ENCODE measurements around the gene RTN4R. TPM values are rescaled to one million over a fixed set of nuclear protein-coding genes. Genes with fewer than 3 reads are reported as not detected.
"Not testable (repeated sequence)": the region's sequence is repeated elsewhere in the genome, so short reads cannot be mapped to it uniquely, and the experiment has no call there.

RTN4R gene
- total RNA-seq, 1 experiment from 2014 or later = 12.2 TPM

- CTCF ChIA-PET = no interaction called here
- no TSS peak for BruUV-seq (replicated peaks)
Observed at GRCh38 chr22:20282901-20283673, 15.0 kb upstream of the RTN4R start.

DNA sequence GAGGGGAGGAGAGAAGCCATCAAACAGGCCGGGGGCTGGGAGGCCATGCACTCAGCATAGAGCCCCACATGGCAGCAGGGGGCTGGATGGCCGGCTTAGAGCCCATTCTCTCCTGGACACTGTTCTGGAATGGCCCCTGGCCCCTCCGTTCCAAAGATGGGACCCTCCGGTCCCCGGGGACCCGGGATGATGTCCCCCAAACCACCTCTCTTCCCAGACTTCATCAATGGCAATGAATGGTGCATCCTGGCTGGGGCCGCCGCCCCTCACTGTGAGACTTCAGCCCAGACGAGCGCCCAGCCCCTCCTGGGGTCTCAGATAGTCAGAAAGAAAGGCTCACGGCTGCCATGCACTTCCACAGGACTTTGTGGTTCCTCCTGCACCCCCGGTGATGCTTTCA lies 13.8 kb upstream of the RTN4R start:
- no peaks in the 10 kb centered on the region for H3K4me1 ChIP-seq (ENCODE audit: insufficient read depth, low read length)
- no peak for TF ChIP-seq EZH2 (IDR thresholded peaks at IDR 0.05; ENCODE audit: low read length, unreplicated experiment)
- TF ChIP-seq EZH2phosphoT487 (IDR thresholded peaks at IDR 0.05; ENCODE audit: borderline replicate concordance, low read length) = no peak
- no peak for TF ChIP-seq CTCF (conservative IDR thresholded peaks at IDR 0.05; ENCODE audit: low read depth, low read length)
- no peak overlapping the region for H3K4me3 ChIP-seq (ENCODE audit: low read length)
- no peaks in the 10 kb centered on the region for H3K79me2 ChIP-seq (ENCODE audit: low read length)
- BruUV-seq (replicated peaks) = no TSS peak
- no peaks in the 10 kb centered on the region for H3F3A ChIP-seq (ENCODE audit: low read length, unreplicated experiment)
- CTCF ChIA-PET = no interaction called here
- intact Hi-C loops (cut with micrococcal nuclease) = no loop called here
- H4K20me1 ChIP-seq (ENCODE audit: low read length) = no peaks in the 10 kb centered on the region
- no peak overlapping the region for H3K4me2 ChIP-seq (ENCODE audit: low read length)
- H3K9me3 ChIP-seq (ENCODE audit: low read length) = no peaks in the 10 kb centered on the region
- H3K36me3 ChIP-seq (ENCODE audit: low read depth, low read length) = no peaks in the 10 kb centered on the region
- no peak overlapping the region for H3K27ac ChIP-seq (ENCODE audit: low read length)
- POLR2A ChIA-PET (ENCODE audit: unreplicated experiment) = no interaction called here
- ATAC-seq = no peak
- no peak overlapping the region for H3K9ac ChIP-seq (ENCODE audit: low read length)
- DNase-seq = no peak
- no peak overlapping the region for H2AFZ ChIP-seq (ENCODE audit: low read length)
- no peaks in the 10 kb centered on the region for H3K27me3 ChIP-seq (ENCODE audit: low read length)
- no peaks in the 10 kb centered on the region for H3K9me2 ChIP-seq (replicated peaks; ENCODE audit: low read length)

More at GRCh38 chr22:20282901-20283673, 15.0 kb upstream of the RTN4R start:
- no peak for TF ChIP-seq CTCF (conservative IDR thresholded peaks at IDR 0.05; ENCODE audit: low read depth, low read length)
- no peak for TF ChIP-seq EZH2phosphoT487 (IDR thresholded peaks at IDR 0.05; ENCODE audit: borderline replicate concordance, low read length)
- TF ChIP-seq EZH2 (IDR thresholded peaks at IDR 0.05; ENCODE audit: low read length, unreplicated experiment) = no peak
- H3K27ac ChIP-seq (ENCODE audit: low read length) = no peak overlapping the region
- no peaks in the 10 kb centered on the region for H3K27me3 ChIP-seq (ENCODE audit: low read length)
- ATAC-seq = no peak
- no peaks in the 10 kb centered on the region for H3K4me1 ChIP-seq (ENCODE audit: insufficient read depth, low read length)
- no peak overlapping the region for H3K9ac ChIP-seq (ENCODE audit: low read length)
- H3F3A ChIP-seq (ENCODE audit: low read length, unreplicated experiment) = no peaks in the 10 kb centered on the region
- H4K20me1 ChIP-seq (ENCODE audit: low read length) = no peaks in the 10 kb centered on the region
- H2AFZ ChIP-seq (ENCODE audit: low read length) = no peak overlapping the region
- no peaks in the 10 kb centered on the region for H3K79me2 ChIP-seq (ENCODE audit: low read length)
- H3K4me3 ChIP-seq (ENCODE audit: low read length) = no peak overlapping the region
- no peak overlapping the region for H3K4me2 ChIP-seq (ENCODE audit: low read length)
- POLR2A ChIA-PET (ENCODE audit: unreplicated experiment) = no interaction called here
- no peaks in the 10 kb centered on the region for H3K9me3 ChIP-seq (ENCODE audit: low read length)
- DNase-seq = no peak
- H3K9me2 ChIP-seq (replicated peaks; ENCODE audit: low read length) = no peaks in the 10 kb centered on the region
- H3K36me3 ChIP-seq (ENCODE audit: low read depth, low read length) = no peaks in the 10 kb centered on the region
- intact Hi-C loops (cut with micrococcal nuclease) = no loop called here

- H3F3A ChIP-seq (ENCODE audit: low read length, unreplicated experiment); H3K9ac ChIP-seq (ENCODE audit: low read length); H3K9me3 ChIP-seq (ENCODE audit: low read length); H3K79me2 ChIP-seq (ENCODE audit: low read length); DNase-seq; ATAC-seq; H4K20me1 ChIP-seq (ENCODE audit: low read length); BruUV-seq (replicated peaks); H3K4me3 ChIP-seq (ENCODE audit: low read length); H3K9me2 ChIP-seq (replicated peaks; ENCODE audit: low read length); H3K36me3 ChIP-seq (ENCODE audit: low read depth, low read length); H2AFZ ChIP-seq (ENCODE audit: low read length); POLR2A ChIA-PET (ENCODE audit: unreplicated experiment); intact Hi-C loops (cut with micrococcal nuclease); CTCF ChIA-PET; H3K4me1 ChIP-seq (ENCODE audit: insufficient read depth, low read length); H3K27me3 ChIP-seq (ENCODE audit: low read length); H3K27ac ChIP-seq (ENCODE audit: low read length); H3K4me2 ChIP-seq (ENCODE audit: low read length): not testable (repeated sequence)
Observed at GRCh38 chr22:20281473-20281872, 13.4 kb upstream of the RTN4R start.

Measured in PC-3 (cell line).